Fibroblast of pulmonary artery (primary cell): ENCODE data around the gene KLHL26.

ENCODE experiments used
- DNase-seq: peaks from one replicate; pipeline ENCODE4 v3.0.0-alpha.2; 2010; ENCODE audit warnings: low read depth
- H3K4me3 ChIP-seq: replicated peaks from 2 replicates; pipeline ENCODE4 v1.5.1; 2011; ENCODE audit warnings: low read depth, mild to moderate bottlenecking, control low read depth, low read length, moderate library complexity
- TF ChIP-seq, protein P1 (sequence below): IDR thresholded peaks from 2 replicates; pipeline ENCODE4 v1.5.1; 2011; ENCODE audit warnings: mild to moderate bottlenecking, control low read depth, low read length, inconsistent platforms; ENCODE audit errors: missing control alignments

Gene KLHL26

DNA sequence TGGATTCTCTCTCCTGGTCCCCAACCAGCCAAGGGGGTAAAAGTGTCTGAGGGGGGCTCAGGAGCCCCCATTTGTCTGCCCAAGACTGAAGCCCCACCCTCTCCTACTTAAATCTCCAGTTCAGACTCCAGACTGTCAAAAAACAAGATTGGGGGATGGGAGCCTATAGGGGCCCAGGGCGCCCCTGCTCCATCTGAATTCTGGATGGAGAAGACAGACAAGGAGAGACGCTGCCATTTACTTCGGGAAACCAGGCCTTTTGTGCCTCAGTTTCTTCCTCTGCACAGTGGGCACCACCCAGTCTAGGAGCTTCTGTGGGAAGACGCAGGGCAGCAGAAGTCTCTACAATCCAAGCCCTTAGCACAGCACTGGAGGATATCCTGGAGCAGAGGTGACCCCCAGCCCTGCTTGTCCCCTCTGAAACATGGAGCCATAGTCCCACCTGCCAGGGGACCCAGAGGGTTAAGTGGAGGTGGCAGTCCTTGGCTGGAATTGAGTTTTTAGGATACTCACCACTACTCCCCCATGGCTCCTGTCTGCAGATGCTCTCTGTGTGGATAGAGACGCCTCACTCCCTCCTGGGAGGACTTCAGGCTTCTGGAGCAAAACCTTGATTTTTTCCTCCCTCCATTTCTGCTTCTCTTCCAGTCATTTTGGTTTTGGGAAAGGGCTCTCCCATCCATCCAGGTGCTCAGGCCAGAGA, 28.6 kb upstream of the KLHL26 start:
- no peak for DNase-seq
- no peak overlapping the region for H3K4me3 ChIP-seq
- TF ChIP-seq, protein P1, sequence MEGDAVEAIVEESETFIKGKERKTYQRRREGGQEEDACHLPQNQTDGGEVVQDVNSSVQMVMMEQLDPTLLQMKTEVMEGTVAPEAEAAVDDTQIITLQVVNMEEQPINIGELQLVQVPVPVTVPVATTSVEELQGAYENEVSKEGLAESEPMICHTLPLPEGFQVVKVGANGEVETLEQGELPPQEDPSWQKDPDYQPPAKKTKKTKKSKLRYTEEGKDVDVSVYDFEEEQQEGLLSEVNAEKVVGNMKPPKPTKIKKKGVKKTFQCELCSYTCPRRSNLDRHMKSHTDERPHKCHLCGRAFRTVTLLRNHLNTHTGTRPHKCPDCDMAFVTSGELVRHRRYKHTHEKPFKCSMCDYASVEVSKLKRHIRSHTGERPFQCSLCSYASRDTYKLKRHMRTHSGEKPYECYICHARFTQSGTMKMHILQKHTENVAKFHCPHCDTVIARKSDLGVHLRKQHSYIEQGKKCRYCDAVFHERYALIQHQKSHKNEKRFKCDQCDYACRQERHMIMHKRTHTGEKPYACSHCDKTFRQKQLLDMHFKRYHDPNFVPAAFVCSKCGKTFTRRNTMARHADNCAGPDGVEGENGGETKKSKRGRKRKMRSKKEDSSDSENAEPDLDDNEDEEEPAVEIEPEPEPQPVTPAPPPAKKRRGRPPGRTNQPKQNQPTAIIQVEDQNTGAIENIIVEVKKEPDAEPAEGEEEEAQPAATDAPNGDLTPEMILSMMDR: no peak

DNA sequence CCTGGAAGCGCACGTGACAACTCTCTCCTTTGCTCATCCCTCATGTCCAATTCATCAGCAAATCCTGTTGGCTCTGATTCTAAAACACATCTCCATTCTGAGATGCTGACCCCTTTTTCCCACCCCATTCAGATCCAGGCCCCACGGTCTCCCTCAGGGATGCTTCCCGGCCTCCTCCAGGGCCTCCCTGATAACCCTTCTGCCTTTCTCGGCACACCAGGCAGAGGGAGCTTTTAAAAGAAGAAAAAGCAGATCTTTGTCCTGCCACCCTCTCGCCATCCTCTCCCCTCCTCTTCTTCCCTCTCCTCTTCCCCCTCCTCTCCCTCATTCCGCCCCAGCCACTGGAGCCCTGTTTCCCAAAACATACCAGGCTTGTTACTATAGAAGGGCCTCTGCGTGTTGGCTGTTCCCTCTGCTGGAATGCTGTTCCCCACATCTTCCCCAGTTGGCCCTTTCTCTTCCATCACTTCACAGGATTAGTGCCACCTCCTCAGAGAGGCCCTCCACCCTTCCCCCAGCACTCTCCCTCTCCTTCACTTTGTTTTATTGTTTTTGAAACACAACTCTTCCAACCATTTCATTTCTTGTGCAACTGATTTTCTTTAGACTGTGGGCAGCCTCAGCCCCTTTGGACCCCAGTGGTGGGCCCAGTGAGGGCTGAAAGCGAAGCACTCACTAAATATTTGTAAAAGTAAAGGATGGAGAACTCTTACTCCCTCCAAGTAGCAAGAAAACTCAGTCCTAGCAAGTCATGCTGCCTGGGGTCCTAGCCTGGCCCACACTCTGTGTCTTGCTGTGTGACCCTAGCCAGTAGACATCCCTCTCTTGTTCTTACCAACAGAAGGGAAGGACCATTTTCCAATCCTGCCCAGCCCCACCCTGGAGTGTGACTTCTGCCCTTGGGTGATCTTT, 27.8 kb upstream of the KLHL26 start:
- TF ChIP-seq, protein P1: no peak
- H3K4me3 ChIP-seq: no peak overlapping the region
- DNase-seq: no peak

DNA sequence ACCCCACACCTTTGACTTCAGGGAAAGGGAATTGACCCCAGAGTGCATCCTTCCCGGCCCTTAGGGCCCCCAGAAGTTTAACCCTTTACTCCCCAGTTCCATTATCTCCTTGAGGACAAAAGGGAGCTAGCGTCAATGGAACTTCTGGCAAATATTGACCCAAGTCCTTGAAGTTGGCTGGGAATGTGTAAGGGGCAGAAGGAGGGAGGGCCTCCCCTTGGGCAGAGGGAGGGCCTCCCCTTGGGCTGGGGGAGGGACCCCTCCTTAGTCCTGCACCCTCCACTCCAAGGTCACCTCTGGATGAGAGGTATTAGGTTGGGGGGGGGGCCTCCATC, 27.1 kb upstream of the KLHL26 start:
- TF ChIP-seq, protein P1: no peak
- no peak overlapping the region for H3K4me3 ChIP-seq
- DNase-seq: no peak

DNA sequence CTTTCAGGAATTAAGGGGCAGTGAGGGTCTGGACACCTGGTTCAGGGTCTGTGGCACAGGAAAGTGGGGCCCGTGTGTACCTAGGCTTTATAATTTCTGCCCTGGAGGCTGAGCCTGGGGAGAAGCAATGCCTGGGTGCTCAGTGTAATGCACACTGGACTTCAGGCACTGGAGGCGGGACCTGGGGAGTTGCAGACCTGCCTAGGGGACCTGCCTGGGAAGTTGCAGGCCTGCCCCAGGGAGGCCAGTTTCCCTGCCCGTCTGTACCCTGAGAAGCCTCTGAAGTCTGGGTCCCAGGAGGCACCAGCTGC, 26.6 kb upstream of the KLHL26 start:
- H3K4me3 ChIP-seq: no peak overlapping the region
- DNase-seq: no peak
- TF ChIP-seq, protein P1: no peak

DNA sequence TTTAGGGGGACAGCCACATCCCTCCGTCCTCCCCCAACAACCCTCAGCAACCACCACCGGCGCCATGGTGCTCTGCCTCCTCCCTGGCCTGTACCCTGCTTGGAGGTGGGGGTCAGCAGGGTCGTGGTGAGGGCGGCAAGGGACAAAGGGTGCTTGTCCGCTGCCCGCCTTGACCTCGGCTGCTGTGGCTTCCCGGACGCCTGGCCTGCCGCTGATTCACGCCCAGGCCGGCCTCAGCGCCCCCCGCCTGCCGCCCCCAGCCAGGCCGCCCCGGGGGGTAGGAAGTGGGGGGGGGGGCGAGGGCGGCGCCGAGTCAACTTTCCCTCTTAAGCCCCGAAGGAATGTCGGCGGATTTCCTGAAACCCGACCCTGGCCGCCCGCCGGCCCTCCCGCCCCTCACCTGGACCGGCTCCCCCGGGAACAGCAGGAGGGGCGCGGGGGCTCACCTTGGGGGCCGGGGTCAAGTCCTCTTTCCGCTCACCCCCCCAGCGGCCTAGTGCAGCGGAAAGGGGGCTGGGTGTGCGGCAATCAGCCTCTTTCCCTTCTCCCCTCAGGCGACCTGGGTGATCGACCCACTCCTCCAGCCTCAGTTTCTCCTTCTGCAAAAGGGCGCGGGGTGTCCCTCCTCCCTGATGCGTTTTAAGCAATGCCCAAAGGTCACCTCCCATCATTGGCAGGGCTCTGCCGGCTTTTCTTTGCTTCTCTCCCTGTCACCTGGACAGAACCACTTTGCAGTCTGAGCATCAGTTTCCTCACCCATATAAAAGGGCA, 26.1 kb upstream of the KLHL26 start:
- TF ChIP-seq, protein P1: no peak
- no peak for DNase-seq
- H3K4me3 ChIP-seq: no peak overlapping the region

DNA sequence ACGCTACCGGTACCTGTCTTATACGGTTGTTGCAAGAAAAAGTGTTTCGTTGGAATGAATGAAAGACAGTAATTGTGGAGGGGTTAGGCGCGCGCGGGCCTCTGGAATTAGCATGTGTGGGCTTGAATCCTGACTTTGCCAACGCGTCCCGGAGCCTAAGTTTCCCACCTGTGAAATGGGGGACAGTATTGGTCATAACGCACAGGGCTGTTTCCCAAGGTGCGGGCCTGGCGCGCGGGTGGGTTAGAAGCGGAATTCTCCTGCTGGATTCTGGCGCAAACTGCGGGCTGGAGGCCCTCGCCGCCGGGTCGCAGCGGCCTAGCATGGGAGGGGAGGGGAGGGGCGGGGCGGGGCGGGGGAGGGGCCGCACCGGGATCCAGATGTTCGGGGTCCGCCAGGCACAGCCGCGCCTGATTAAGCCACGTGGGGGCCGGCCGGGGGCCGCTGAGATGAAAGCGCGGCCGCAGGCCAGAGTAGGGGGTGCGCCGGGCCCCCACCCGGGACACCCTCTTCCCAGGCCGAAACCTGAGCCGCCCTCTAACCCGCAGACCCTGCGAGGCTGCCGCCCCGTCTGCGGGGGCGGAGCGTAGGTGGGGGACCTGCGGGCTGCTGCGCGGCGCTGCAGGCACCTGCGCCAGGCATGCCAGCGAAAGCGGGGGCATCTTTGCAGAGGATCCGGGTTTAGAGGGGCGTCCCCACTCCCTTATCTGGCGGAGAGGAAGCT, 25.3 kb upstream of the KLHL26 start:
- no peak for DNase-seq
- TF ChIP-seq, protein P1: no peak
- no peak overlapping the region for H3K4me3 ChIP-seq
